ENCODE data around the gene HSD17B11.
"Not testable (repeated sequence)": the region's sequence is repeated elsewhere in the genome, so short reads cannot be mapped to it uniquely, and the experiment has no call there.

The HSD17B11 gene

GRCh38 chr4:87299898-87300297, 91.1 kb downstream of the HSD17B11 start:
- no peak for DNase-seq

GRCh38 chr4:87298362-87298761, 92.6 kb downstream of the HSD17B11 start:
- no peak for DNase-seq

- DNase-seq: not testable (repeated sequence)
These were observed 96.1 kb downstream of the HSD17B11 start for GRCh38 chr4:87294911-87295310.

GRCh38 chr4:87293889-87294288, 97.1 kb downstream of the HSD17B11 start:
- not testable (repeated sequence) for DNase-seq

- DNase-seq: no peak
These were observed 104.0 kb downstream of the HSD17B11 start for GRCh38 chr4:87286970-87287369.

Data from activated CD8-positive, alpha-beta memory T cell treated with anti-CD3 and anti-CD28 coated beads, Interleukin-2, amount 50 U/mL, for 48 hours (primary cell).